Ramos (cell line): ENCODE results near the gene CMTM8.
"Not testable (repeated sequence)": the region's sequence is repeated elsewhere in the genome, so short reads cannot be mapped to it uniquely, and the experiment has no call there.

ENCODE experiments used
- in situ Hi-C: fragments of 300-500 bp; cut with MboI; formaldehyde crosslinking; loops from one replicate; pipeline ENCODE4 v1.14.3; 2022; ENCODE audit warnings: low sequenced_read_pairs; ENCODE audit not compliant: unreplicated experiment

CMTM8 gene

DNA sequence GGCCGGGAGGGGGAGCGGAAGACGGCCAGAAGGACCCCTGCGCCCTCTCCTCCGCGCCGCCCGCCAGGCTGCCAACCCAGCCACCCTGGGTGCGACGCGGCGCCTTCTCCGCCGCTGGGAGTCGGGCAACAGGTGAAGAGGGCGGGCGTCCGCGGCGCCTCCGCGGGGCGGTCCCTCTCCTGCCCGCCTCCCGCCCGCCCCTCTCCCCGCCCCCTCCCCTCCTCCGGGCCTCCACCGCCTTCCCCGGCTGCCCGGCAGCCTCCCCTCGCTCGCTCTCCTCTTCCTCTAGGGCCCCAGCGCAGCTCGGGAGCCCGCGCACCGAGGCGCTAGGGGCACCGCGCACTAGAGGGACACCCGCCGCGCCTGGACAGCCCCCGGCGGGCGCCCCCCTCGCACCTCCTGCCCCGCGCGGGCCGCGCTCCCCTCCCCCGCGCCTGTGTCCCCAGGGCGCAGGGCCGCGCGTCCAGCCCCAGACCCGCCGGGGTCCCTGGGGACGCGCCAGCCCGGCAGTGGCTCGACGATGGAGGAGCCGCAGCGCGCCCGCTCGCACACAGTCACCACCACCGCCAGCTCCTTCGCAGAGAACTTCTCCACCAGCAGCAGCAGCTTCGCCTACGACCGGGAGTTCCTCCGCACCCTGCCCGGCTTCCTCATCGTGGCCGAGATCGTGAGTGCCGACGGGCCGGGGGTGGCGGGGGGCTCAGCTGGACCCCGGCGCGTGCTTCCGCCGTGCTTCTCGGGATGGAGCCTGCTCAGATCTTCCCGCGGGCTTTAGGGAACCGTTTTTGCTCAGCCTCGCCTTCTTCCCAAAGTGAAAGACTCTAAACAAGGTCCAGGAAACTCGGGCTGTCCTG is at the start of gene CMTM8:
Gene CMTM8 (plus strand): TSS at position 228 of the 854 bp plus-strand sequence. CDS start 293 bp downstream, at position 521.
- in situ Hi-C loops = no loop called here

- in situ Hi-C loops = no loop called here
Observed at GRCh38 chr3:32189693-32190092, 48.8 kb upstream of the CMTM8 start.

DNA sequence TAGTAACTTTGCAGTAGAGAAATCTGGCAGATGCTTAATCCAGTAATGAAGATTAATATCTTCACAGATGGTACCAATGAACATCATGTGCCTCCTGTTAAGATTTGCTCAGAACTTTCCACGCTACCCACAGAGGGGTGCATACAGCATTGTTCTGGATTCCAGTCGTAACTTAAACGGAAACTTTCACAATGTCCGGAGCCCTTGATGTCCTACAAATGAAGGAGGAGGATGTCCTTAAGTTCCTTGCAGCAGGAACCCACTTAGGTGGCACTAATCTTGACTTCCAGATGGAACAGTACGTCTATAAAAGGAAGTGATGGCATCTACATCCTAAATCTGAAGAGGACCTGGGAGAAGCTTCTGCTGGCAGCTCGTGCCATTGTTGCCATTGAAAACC is 47.9 kb upstream of the CMTM8 start:
- in situ Hi-C loops = not testable (repeated sequence)

DNA sequence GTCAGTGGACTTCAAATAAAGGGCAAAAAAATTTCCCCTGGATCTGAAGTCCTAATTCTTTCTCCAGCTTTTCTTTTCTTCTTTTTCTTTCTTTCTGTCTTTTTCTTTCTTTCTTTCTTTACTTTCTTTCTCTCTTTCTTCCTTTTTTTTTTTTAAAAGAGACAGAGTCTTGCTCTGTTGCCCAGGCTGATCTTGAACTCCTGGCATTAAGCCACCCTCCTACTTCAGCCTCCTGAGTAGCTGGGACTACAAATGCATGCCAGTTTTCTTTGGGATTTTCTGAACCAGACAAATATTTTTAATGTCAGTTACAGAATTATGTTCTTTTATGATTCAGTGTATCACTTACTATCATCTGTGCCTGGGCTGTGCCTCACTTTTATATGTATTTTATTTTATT is 45.4 kb upstream of the CMTM8 start:
- in situ Hi-C loops = no loop called here

DNA sequence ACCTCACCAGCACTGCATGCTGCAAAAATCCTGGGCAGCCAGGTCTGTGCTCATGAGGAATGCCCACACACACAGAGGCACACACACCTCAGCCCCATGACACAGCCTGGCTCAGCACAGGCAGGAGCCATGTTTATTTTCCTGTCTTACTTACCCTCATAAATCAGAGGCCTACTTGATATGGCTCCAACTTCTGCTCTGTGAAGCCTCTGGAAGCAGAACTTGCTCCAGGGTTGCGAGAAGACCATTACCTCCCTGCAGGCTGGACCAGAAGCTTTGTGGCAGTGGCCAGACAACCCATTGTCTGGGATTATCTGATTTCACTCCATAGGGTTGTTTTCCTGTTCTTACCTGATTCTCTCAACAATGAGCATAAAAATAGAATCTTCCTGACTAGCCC is 43.8 kb upstream of the CMTM8 start:
- in situ Hi-C loops = no loop called here

DNA sequence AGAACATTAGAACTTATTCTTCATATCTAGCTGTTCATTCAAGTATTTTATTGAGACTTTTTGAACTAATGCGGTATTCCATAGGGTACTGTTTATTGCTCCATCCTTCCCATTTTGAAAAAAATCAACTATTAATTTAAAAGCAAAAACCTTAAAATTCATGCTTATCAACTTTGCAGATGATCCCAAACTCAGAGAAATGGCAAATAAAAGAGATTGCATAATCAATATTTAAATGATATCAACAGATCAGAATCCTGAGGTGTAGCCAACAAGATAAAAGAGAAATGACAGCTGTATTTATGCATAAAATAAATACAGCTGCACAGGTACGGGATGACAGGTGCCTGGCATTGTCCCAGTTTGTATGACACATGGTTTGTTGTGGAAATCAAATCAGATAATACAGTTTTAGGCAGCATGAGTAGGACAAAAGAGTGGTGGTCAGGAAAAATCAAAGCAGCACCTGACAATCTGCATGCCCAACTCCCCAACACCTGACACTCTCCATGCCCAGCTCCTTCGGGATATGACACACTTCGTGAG is 42.4 kb upstream of the CMTM8 start:
- in situ Hi-C loops = no loop called here

- in situ Hi-C loops = no loop called here
Observed at GRCh38 chr3:32197991-32198390, 40.5 kb upstream of the CMTM8 start.

DNA sequence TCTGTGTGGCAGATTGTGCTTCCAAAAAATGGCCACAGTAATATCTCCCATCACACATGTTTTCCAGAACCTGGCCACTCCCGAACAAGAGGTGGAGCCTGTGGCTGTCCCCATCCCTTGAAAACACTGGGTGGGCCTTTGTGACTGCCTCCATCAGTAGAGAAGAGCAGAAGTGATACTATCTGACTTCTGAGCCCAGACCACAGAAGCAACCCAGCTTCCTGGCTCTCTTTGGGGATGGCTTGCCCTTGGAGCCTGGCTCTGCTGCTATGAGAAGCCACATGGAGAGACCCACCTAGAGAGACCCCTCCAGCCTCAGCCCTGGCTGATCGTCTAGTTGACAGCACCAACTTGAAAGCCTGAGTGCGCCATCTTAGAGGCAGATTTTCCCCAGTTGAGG is 39.8 kb upstream of the CMTM8 start:
- in situ Hi-C loops = no loop called here

- in situ Hi-C loops = no loop called here
Observed at GRCh38 chr3:32200490-32200889, 38.0 kb upstream of the CMTM8 start.

- in situ Hi-C loops = no loop called here
Observed at GRCh38 chr3:32200992-32201758, 37.3 kb upstream of the CMTM8 start.

DNA sequence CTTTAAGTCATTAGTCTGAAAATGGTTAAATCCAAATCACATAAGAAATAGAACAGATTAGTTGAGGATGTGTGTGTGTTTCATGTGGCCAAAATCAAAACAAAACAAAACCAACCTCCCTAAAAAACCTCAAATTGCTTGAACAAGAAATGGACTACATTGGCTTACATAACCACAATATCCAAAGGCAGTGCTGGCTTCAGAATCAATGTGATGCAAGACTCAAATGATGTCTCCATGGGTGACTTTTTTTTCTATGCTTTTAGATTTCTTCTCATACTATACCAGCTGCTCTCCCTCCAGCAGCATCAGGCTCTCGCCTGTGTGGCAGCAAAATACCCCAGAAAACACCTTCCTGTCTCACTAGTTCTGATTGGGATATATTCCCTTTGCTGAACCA is 36.0 kb upstream of the CMTM8 start:
- in situ Hi-C loops = no loop called here

- in situ Hi-C loops = no loop called here
Observed at GRCh38 chr3:32203854-32204253, 34.6 kb upstream of the CMTM8 start.

- in situ Hi-C loops = no loop called here
Observed at GRCh38 chr3:32208447-32208846, 30.0 kb upstream of the CMTM8 start.

GRCh38 chr3:32215185-32215584 is 23.3 kb upstream of the CMTM8 start:
- in situ Hi-C loops = no loop called here

- in situ Hi-C loops = no loop called here
Observed at GRCh38 chr3:32216172-32216783, 22.2 kb upstream of the CMTM8 start.

DNA sequence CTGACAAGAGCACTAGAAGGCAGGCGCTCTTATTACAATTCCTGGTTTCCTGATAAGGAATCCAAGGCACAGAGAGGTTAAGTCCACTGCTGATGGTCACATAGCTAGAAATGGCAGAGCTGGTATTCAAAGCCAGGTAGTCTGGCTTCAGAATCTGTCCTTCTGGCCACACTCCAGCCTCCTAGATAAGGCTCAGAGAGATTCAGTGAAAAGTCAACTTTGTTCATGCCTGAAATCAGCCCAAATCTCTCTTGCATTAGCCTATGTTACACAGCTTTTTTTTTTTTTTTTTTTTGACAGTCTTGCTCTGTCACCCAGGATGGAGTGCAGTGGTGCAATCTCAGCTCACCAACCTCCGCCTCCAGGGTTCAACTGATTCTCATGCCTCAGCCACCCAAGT is 21.1 kb upstream of the CMTM8 start:
- in situ Hi-C loops = no loop called here

GRCh38 chr3:32219537-32219936 is 18.9 kb upstream of the CMTM8 start:
- in situ Hi-C loops = no loop called here

DNA sequence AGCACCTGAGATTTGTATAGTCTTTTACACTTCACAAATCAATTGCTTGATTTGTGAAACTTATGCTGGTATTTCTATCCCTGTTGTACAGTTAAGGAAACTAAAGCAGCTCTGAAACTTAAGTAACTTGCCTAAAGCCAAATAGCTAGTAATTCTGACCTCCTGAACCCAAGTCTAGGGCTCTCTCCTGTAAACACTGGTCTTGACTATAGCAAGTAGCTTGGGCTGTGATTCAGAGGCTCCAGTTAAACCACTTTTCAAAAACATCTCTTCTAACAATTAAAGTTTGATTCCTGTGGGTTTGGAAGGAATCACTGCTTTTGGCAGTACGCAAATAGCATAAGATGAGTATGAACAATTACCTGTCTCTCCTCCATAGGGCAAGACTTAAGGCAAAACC is 18.5 kb upstream of the CMTM8 start:
- in situ Hi-C loops = no loop called here

DNA sequence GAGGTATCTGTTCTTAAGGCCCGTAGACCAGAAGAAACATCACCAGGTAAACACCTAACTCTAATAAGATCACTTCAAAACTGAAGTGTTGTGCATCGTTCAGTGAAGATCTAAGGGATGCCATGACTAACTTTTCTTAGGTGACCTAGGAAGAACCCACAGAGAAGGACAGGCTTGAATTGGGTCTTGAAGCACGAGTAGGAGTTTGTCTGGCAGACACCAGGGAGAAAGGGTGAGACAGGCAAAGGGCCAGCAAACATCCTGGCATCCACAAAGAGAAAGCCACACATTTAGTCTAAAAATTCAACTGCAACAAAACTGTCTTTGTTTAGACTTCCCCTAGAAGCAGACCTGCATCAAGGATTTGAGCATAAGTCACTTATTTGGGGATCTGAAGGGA is 15.5 kb upstream of the CMTM8 start:
- in situ Hi-C loops = no loop called here

DNA sequence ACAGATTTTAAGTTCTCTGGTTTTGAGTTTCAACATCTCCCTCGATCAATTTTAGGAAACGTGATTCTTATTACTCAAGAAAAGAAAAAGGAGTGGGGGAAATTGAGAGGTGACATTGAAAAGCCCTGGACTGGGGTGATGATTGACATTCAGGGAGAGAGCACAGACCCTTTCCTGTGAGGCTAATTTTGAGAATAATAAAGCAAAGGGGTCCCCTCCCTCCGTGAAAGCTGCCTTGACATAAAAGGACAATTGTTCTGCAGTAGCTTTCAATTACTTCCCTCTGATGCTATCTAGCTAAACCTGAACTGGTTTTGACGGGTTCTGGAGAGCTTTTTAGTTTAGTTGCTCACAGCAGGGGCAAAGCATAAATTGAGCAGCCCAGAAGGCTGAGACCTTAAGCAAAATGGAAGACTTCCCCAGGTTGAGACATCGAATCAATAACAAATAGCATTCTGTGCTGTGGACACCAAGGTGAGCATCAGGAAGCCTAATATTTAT is 14.4 kb upstream of the CMTM8 start:
- in situ Hi-C loops = no loop called here
